ENCODE results near the gene MACROD1.

DNA sequence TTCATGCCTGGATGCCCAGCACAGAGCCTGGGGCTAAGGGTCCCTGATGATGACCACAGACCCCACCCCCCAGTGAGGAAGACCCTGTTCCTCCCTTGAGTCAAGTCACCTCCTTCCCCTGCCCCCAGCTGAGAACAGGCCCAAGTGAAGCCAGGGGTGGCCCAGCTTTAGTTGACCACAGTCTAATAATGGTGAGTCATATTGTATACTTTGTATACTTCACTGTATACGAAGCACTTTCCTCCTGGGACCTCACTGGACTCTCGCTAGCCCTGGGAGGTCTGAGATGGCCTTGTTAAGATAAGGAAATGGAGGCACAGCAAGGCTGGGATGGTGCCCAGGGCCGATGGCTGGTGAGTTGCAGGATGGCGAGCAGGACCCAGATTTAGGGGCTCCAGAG lies 133.9 kb downstream of the MACROD1 start:
- TF ChIP-seq GATA2 (IDR thresholded peaks at IDR 0.05; ENCODE audit: low read depth, low read length) (no peak), GATA3 (IDR thresholded peaks at IDR 0.05; ENCODE audit: low read depth, low read length) (no peak)
